GM19468 (cell line): ENCODE data around the gene SHISAL1.
"Not testable (repeated sequence)": the region's sequence is repeated elsewhere in the genome, so short reads cannot be mapped to it uniquely, and the experiment has no call there.

ENCODE experiments used
- ATAC-seq: cut with Tn5 transposase; IDR thresholded peaks from one replicate; pipeline ENCODE4 v1.9.1; 2021; ENCODE audit warnings: mild to moderate bottlenecking, moderate library complexity, moderate number of reproducible peaks; ENCODE audit not compliant: unreplicated experiment; ENCODE audit errors: extremely low read depth

The SHISAL1 gene

DNA sequence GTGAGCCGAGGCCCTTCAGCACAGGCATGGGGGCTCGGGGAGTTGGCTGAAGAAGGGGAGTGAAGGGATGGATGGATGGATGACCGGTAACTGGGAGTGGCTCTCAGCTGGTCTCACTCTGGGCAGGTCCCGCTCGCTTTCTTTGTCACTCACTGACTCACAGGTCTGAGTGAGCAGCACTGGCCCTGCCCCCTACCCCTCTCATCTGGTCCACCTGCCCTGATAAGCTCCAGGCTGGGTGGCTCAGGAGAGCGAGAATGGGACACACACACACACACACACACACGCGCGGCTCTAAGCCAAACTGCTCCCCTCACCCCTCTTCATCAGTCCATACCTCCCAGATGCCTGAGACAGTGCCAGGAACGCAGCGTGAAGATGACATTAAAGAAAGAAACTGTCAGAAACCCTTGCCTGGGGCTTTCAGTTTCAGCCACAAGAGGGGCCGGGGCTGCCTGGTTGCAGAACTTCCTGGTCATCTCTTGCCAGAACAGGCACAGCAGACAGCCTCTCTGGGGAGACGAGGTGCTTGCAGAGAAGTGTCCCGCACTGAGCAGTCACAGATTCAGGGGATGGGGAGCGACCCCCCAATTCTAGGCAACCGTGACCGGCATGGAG lies 16.5 kb upstream of the SHISAL1 start:
- peak; percentile 72 for ATAC-seq

DNA sequence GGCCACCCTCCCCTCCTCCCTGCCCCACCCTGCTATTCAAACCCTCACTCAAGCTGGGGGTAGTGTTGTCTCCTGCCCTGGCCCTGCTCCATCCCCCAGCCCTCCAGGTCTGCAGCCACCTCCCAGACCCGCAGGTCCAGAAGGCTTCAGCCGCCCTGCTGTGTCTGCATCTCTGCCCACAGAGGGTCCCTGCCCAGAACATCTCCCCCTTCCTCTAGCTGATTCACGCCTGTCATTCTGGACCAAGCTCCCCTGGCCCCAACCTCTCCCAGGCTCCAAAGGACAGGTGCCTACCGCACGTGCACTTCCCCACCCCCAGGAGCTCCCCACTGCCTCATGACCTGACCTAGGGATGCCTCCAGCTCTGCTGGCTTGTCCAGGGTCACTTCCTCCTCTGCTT lies 16.0 kb upstream of the SHISAL1 start:
- no peak for ATAC-seq

DNA sequence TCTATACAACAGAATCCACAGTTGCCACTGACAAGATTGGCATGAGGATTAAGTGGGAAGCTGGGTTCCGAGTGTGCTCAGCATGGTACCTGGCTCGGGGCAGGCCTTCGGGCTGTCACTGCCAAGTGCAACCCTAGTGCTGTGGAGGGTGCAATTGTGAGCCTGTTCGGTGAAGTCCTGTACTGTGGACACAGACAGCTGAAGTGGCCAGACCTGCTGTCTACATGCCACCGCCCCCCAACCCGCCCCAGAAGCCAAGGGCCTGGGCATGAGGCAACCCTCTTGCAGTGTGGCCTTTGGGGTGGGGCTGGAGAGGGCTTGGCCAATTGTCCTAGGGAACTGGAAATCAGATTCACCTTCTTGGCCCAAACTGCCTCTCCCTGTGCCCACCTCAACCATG lies 15.6 kb upstream of the SHISAL1 start:
- ATAC-seq: no peak

DNA sequence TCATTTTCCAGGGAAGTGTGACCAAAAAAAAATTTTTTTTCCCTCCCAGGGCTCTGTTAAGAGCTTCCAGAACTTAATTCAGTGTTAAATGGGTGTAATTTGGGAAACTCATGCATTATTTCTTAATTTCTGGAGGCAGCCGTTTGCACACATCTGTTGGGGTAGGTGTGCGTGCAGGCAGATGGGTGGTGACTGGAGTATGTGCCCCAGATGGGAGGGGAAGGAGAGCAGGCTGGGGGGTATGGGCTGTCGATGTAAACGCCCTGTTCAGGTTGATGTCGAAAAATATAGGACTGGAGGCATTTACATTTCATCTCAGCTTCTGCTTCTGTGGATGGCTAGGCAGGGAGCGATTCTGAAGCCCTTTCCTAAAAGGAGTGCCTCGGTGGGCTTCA lies 13.7 kb upstream of the SHISAL1 start:
- no peak for ATAC-seq

DNA sequence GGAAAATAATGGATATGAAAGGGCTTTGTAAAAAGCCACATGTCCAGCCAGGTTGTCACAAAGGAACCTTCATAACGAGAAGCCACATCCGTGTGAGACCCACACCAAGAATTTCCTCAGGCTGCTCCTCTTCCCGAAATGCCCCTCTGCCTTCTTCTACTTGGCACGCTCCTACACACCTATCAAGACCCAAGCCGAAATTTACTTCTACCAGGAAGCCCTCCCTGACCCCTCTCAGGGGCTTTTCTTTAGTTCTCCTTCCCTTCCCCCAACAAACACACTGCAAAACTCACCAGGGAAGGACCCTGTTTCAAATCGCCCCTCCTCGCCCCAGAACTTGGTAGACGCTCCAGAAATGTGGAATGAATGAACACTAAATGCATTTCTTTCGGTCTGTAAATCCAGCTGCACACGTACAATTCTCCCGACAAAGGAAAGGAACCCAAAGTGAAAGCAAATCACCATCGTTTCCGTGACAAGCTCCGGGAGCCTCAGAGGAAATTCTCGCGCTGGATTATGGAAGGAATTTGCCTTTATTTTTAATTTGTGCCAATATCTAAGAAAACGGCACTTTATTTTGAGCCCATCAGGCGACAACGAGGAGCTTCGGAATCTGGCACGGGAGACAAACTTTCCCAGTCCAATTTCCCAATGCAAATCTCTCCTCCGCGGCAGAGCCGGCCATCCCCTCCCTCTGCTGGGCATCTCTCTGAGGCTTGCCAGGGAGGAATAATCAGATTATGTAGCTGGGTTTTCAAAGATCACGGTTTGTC lies 13.2 kb upstream of the SHISAL1 start:
- no peak for ATAC-seq

DNA sequence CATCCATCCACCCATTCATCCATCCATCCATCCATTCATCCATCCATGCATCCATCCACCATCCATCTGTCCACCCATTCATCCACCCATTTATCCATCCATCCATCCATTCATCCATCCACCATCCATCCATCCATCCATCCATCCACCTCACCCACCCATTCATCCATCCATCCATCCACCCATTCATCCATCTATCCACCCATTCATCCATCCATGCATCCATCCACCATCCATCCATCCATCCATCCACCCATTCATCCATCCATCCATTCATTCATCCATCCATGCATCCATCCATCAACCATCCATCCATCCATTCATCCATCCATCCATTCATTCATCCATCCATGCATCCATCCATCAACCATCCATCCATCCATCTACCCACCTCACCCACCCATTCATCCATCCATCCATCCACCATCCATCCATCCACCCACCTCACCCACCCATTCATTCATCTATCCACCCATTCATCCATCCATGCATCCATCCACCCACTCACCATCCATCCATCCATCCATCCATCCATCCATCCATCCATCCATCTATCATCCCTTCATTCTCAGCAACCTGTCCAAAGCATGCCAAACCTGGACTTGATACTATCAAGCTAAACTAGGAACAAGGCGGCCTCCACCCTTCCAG lies 10.5 kb upstream of the SHISAL1 start:
- not testable (repeated sequence) for ATAC-seq

DNA sequence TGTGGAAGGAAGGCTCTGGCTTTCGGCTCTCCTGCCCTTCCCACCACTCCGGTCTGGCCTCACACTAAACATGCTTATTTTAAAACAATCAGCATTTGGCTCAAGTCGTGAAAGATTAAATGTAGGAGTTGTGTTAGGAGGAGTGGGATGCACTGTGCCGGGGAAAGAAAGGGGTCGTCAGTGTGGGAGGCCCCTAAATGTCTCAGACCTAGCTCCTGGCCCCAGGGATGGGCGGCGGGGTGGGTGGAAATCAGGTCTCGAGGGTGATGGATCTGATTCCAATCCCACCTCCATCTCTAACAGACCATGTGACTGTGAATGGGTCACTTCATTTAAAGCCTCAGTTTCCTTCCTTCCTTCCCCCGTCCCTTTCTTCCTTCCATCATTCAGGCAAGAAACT lies 6.9 kb upstream of the SHISAL1 start:
- ATAC-seq: no peak

DNA sequence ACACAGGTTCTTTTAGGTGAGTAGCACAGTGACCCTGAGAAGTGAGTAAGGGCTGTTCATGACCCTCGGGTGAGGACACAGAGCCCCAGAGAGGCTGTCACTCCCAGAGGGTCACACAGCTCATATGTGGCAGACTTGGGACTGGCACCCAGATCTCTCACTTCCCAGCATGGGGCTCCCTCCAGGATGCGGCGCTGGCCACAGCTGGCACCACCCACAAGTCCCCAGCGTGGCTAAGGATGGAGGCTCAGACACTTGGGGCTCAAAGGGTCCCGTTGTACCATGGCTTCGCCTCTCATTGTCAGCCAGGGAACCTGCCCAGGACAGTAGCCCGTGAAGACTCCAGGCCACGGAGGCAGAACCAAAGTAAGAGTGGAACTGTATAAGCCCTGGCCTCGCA lies 6.0 kb upstream of the SHISAL1 start:
- no peak for ATAC-seq

DNA sequence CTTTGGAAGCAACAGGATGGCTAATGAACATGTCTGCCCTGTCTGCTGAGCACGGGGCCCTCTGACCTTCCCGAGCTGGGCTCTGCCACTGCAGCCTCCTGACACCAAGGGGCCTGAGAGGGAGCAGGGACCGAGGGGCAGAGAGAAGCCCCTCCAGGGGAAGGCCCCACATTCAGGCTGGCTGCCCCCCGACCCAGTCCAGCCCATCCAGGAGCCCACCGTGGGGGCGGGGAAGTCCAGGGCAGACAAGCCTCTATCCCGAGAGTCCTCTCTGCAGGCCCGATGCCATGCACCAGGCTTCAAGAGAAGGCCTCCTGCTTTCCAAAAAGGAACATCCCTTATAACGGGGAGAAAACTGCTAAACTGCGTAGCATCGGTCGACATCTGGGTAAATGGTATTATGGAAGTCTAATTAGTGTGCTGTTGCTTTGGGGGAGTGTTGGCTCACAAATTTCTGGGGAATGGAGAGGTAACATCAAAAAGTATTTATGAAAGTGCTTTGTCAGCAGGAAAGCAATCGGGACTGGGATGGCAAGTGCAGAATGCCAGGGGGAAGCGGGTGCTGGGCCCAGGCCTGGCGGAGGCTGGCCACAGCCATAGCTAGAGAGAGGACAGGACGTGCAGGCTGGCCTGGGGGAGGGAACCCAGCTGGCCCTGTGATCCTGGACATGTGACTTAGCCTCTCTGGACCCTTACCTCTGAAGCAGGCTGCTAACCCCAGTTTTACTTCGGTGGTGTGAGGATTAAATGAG lies 5.3 kb upstream of the SHISAL1 start:
- ATAC-seq: no peak

DNA sequence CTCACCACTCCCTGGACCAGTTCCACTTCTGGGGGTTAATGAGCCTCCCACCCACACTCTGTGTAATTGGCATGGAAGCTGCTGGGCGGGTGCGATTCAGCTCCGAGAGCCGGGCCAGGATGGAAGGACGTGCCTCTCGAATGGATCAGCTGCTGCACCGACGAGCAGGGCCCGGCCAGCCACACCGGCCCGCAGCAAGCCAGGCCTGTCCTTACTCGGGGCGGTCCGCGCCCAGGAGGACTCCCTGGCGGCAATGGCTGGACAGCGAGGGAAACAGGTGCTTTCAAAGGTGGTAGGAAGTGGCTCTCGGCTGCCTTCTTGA lies 4.3 kb upstream of the SHISAL1 start:
- ATAC-seq: no peak

DNA sequence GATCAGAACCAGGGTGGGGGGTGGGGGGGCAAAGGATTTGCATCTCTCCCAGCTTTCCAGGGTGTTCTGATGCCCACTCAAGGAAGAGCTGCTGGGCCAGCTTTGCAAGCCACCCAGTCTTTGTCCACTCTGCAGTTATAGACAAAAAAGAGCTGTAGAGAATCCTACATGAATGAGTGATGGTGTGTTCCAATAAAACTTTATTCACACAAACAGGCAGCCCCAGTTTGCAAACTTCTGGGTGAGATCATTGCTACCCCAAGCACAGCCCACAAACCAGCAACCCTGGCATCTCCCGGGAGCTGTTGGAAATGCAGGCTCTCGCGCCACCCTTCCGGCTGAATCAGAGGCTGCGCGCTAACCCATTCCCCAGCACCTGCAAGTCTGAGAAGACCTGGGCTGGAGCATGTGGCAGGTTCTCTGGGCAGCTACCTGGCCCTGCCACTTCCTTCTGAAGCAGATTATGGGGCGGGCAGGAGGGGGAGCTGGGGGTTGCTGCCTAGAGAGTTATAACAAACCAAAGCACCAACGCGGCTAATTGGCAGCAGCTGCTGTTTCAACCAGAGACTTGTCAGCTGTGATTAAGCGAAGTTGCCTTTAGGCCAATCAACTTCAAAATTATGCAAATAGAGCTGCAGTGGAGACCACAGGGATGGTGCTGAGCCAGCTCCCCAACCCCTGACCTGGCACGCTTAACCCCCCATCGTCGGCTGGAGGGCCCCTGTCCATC lies 3.8 kb upstream of the SHISAL1 start:
- no peak for ATAC-seq

DNA sequence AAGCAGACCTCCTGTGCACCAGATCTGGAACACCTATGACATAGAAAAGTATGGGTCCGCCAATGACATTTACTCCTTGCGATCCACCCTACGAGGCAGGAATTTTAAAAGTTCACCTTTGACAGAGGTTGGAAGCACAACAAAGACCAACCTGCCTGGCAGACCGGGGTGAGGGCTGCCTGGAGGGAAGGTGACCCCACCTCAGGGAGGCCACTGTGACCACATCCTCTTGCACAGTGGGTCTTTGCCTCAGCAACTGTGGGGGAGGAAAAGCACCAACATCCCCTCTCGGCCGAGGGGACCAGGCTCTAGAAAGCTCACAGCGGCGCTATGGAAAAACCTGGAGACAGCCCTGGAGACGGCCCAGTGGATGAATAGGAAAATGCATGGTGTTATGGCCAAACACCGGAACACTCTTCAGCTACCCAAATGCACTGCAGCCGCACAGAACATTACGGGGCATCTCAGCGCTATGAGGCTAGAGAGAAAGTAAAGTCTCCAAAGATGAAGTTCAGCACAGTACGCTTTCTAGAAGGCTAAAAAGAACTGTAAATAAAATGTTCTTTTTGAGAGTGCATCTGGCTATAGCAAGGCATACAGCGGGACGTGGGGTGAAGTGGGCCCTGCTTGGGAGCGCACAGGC lies 1.8 kb upstream of the SHISAL1 start:
- ATAC-seq: no peak

DNA sequence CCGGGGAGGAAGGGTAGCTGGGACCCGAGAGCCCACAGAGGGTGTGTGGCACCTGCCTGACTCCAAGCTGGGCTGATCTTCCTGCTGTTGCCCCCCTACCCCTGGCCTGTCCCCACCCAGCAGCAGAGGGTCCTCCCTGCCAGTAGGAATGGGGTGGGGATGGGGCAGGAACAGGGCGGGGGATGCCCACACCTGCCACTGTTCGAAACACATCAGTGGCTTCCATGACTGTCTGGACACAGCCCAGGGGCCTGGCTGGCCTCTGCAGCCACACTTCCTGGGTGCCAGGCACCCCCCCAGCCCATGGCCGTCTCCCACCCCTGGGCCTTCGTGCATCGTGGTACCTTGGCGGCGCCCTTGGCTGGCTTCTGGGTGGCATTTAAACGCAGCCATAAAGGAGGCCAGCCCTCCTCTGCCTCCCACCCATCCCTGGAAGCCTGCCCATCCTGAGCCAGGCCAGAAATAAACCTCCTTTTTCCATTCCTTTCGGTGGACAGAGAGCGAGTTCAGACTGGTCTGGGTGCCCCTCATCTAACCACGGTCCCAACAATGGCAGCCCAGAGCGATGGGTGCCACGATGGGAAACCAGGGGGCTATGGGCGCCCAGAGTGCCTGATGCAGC lies 745 bp upstream of the SHISAL1 start:
- no peak for ATAC-seq

DNA sequence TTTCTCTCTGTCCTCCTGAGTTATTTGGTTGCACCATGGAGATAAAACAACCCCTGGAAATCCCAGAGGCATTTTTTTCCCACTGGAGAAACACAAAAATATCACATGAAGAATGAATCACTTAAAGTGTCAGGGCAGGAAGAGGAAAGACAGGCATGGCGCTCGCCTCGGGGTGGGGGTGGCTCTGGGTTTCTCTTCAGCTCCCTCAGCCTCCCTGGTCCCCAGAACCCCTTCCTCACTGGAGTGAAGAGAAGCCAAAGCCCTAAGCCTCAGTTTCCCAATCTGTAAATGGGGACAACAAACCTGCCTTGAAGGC lies 938 bp downstream of the SHISAL1 start:
- ATAC-seq: no peak

DNA sequence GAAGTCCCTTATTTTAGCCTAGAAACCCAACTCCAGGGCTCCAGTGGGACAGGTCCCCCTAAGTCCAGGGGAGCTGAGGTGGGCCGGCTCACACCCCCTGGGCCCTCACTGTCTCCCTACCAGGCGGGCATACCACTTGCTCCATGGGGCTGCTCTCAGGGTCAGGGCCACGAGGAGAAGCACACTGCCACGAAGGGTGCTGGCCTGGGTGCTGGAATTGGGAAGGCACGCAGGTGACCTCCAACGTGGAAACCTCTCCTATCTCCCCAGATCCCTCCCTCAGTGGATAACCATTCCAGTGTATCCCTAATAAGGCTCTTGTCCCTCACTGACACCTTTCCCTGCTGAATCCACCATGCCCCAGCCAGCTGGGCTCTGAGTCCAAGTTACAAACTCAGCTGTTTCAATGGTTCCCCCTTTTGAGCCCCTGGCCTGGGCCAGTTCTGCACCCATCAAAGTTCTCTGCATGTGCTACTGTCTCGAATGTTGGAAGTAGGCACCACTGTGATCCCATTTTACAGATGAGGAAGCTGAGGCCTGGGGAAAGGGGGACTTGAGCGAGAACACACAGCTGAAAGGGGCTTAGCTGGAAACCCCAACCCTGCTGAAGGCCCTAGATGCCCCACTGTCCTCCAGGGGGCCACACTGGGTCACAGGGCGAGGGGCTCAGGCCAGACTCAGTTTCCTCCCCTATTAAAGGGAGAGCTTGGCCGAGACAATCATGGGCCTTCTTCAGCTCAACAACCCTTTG lies 1.5 kb downstream of the SHISAL1 start:
- ATAC-seq: no peak

DNA sequence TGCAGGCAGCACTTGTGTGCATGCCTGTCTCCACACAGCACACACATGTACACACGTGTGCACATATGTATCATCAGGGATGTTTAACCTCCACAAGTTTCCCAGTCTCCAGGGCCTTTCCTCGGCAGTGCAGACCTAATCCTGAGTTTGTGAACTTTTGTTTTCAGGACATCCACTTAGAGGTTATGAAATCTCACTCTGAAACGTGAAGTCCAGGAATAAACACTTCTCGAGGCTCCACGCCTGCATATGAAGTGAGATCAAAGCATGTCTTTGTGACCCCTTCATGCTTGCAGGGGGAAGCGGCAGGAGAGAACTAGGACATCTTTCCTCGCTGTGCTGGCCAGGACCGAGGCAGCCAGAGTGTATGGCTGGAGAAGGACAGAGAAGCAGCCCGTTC lies 3.1 kb downstream of the SHISAL1 start:
- no peak for ATAC-seq

DNA sequence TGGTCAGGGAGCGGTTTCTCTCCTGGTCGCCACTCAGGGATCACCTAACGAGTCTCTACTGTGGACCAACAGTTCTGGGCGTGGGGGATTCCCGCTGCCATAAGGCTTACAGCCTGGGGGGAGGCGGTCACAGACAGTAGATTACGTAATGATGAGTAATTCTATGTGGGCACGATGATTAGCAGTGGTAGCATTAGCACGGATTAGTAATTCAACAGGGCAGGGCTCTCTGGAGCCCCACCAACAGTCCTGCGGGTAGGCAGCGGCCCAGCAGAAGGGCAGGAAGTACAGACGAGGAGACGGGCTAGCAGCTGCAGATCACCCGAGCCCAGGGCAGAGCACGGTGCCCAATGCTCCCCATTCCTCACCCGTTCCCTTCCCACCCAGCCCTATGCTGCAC lies 3.6 kb downstream of the SHISAL1 start:
- no peak for ATAC-seq

DNA sequence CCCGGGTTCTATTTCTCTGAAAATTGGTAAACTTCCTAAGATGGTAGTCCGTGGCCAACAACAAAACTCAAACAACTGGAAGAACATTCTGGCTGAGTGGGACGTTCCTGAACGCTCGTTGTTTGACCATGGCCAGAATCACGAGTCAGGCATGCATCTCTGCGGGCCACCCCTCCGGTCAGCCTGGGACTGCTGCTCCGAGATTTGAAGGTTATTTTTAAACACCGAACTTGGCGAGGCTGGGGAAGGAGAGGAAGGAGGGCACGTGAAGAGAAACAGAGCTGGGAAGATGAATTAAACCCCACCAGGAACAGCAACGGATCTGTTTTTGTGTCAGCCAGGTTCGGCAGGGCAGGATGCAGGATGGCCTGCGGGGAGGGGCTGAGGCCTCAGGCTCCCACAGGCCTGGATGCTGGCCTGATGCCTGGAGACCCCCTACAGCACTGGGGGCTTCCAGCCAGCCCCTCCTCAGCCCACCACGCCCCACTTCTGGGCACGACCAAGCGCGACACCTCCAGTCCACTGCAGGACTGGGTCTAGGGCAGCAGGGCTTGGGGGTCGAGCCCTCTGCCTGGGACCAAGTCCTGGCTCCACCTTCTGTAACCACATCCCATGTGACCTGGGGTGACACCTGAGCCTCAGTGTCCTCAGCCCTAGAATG lies 5.1 kb downstream of the SHISAL1 start:
- no peak for ATAC-seq
